Renal cortex interstitium (tissue), 11 donors: Measurements from ENCODE around the gene HSD17B8. TPM values are rescaled to one million over a fixed set of nuclear protein-coding genes. Genes with fewer than 3 reads are reported as not detected.

Experiments used
- DNase-seq, 11 donors: peaks; one replicate each; pipeline ENCODE4 v3.0.0-alpha.2; 2013; ENCODE audit warnings: low read depth in 9 of 11, low spot score in 4 of 11; ENCODE audit errors: extremely low read depth in 1 of 11
- polyA plus RNA-seq, 3 donors: library from polyadenylated mRNA; unstranded; fragments of 120-200 nt; gene quantifications; one replicate each; pipeline ENCODE4 v1.2.1, GENCODE V29; 2013; ENCODE audit not compliant: insufficient read length in 3 of 3

The HSD17B8 gene
- polyA plus RNA-seq, 3 donors, result 24.4 to 28.5 (median 28.2) TPM

DNA sequence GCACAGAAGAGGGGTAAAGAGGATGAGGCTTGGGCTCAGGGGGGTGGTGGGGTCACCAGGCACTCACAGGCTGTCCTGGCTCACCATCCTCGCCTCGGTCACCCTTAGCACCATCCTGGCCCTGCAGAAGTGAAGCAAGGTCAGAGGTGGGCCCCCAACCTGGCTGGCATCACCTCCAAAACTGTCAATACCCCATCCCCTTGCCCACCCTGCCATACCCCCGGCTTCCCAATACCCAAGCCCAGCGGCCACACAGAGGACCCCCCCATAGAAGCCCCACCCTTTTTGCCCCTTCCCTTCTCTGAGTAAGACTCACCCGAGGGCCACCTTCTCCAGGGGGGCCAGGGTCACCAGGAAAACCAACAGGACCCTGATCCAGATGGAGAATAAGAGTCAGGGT, 35.8 kb upstream of the HSD17B8 start:
- DNase-seq, result no peak

DNA sequence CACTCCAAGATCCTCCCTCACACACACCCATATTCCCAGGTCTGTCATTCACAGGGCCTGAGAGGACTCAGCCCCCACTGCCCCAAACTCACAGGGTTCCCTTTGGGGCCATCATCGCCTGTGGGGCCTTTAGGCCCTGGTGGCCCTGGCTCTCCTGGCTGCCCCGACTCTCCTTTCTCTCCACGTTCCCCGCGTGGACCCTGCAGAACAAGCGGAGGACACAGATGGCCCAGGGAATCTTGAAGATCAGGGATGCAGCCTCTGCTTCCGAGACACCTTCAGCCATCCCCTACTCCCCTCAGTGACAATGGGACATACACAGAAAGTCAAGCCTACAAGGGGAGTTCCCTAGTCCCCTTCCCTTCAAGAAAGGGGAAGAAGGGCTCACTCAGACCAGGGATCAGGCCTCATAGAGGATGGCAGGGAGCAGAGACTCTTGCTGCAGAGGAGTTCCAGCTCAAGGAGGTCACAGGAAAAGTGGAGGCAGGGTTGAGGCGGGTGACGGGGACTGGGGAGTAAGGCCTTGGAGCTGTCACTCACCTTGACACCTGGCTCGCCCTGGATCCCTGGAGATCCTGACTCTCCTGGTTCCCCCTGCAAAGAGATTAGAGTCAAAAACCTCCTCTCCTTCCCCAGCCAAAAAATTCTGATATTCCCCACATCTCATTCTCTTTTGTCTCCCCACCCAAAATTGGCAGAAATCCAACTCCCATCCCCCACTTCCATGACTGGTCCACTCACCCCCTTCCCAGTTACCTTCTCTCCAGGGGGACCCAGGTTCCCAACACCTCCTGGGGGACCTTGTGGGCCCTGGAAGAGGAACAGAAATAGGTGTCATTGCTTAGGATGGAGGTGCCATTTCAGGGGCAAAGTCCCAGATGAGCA, 34.9 kb upstream of the HSD17B8 start:
- no peak for DNase-seq

DNA sequence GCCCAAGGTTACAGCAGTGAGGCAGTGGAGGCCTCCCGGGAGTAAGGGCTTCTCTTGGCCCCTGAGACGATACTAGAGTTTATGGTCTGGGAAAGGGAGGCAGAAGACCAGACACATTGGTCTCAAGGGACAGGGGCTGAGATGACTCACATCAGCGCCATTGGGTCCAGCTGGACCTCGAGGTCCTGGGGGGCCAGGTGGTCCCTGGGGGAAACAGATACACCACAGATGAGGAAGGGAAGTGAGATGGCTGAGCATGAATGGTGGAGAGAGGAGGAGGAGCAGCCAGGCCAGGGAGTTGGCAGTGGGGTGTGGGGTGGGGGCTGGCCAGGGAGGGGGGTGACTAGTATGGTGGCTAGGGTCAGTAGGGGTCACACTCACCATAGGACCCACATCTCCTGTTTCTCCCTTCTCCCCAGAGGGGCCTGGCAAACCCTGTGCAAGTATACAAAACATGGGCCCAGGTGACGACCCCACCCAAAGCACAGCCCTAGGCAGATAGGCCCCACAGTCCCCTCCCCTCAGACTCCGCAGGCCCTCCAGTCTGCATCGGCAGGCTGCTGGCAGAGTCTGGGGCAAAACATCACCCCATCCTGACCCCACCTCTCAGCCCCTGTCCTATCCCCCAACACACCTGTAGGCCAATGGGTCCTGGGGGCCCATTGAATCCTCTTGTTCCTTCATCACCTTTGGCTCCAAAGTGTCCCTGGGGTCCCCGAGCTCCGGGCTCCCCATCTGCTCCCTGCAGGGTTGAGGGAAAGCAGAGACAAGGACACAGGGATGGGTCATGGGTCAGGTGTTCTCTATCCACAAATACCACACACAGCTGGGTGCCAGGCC, 34.1 kb upstream of the HSD17B8 start:
- DNase-seq, result no peak

DNA sequence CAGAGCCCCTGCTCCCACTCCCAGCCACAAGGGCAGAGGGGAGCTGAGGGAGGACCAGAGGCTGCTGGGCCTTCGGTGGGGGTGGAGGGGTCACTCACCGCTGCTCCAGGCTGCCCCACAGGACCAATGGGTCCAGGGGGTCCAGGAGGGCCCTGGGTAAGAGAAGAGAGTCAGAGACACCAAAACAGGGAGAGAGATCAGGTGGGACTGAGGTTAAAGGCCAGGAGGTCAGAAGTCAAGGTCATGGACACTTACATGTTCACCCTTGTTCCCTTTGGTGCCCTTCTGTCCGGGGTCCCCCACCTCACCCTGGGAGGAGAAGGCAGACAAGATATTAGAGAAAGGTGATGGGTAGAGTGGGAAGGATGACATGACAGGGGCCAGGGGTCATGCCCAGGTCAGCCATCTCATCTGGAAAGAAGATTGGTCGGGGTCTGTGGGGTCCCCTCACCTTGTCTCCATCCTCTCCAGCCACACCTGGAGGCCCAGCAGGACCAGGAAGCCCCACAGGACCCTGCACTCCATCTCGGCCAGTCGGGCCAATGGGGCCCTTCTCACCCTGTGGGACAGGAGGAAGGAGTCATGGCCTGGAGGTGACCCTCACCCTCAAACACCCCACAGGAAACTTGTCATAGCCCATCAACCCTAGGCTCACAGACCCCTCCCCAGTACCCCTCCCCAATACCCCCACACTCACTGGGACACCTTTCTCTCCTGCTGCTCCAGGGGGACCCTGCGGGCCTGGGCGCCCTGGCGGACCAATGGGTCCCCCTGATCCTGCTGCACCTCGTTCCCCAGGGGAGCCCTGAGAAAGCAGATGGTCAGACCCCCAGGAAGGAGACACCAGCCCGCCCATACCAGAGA, 33.2 kb upstream of the HSD17B8 start:
- no peak for DNase-seq

DNA sequence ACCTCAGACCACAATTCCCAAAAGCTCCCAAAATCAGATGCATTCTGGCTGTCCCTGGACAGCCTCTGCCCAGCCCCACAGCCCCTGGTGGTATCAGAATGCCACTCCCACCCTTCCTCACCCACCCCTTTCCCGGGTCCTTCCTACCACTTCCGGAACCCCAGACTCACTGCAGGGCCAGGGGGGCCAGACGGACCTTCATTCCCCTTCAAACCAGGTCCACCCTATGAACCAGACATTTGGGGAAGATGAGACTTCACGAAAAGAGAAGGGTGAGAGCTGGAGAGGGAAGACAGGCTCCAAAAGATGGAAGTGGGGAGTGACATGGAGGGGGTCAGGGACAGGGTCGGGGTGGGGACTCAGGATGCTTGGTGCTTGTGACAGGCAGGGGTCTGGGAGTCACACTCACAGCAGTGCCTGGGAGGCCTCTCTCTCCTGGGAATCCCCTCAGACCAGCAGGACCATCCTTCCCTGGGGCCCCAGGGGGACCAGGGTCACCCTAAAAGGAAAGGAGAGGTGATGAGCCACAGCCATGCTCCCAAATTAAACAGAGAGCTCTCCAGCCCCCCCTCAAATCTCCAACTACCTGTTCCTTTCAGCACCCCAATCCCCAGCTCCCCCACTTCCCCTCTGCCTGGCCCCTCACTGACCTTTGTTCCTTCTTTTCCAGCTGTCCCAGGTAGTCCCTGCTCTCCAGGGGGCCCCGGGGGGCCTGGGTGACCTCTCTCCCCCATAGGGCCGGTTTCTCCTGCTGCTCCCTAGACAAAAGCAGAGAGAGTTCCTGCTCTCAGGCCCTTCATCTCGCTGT, 32.4 kb upstream of the HSD17B8 start:
- no peak for DNase-seq

DNA sequence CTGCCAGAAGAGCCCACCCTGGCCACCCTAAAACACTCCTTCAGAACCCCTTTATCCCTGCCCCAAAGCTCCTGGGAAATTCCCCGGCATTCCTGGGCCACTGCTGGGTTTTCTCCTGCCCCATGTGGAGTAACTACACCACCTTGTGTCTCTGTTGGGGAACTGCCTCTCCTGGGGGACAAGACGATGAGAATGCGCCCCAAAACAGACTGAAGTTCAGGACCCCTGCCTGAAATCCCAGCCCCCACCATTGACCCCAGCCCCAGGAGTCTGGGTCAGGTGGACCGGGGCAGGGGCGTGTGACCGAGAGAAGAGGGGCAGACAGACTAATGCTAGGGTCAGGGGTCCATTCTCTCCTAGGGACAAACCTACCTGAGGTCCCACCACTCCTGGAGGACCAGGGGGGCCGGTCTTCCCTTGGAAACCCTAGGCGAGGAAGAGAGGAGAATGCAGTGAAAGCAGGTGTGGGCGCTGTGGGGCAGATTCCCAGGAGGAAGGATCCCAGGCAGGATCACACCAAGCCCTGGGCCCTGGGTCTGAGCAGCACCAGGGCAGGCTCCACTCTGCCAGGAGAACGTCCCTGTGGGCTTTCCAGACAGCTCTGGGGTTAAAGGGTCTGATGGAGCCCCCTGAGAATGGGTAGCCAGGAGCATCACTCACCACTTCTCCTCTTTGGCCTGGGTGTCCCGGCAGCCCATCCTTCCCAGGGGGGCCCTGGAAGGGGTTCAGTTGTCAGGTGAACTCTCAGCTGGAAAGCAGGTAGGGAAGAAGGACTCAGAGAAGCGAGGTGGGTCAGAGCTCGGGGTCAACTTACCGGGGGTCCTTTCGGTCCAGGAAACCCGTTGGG, 31.5 kb upstream of the HSD17B8 start:
- no peak for DNase-seq

DNA sequence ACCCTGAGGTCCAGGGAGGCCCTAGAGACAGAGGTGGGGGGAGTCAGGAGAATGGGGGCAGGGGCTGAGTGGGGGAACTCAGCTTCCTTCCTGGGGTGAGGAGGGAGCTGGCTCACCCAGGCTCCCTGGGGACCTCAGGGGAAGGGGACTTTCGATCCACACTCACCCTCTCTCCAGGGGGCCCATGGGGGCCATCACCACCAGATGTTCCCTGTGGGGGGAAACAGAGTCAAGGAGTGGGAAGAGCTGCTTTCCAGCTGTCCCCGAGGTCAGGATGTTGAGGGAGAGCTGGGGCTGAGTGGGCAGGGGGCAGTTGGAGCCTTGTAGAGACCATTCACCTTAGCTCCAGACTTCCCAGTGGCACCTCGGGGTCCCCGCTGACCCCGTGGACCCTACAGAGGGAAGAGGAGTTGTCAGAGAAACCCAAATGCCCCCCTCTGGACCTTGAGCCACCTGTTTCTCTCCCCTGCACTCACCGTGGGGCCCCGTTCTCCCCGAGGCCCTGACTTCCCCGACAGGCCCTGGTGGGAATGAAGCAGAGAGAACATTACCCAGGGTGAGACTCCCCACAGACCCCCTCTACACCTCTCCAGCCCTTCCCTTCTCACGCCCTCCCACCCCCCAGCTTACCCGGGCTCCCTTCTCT, 30.8 kb upstream of the HSD17B8 start:
- DNase-seq, result no peak

DNA sequence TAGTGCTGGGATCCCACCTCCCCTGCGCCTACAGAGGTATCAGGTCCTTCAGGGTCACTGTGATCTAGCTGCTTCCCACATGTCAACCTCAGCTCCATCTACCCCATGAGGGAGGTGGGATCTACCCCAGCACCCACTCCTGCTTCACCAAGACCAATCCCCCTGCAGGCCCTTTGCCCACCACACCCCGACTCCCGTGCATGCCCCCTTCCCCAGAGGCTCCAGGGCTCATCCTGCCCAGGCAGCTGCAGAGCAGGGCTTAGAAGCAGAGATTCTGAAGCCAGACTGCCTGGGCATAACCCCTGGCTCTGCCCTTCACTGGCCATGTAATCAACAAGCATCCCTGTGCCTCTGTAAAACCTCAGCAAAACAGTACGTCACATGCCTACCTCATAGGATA, 29.7 kb upstream of the HSD17B8 start:
- DNase-seq, result no peak

DNA sequence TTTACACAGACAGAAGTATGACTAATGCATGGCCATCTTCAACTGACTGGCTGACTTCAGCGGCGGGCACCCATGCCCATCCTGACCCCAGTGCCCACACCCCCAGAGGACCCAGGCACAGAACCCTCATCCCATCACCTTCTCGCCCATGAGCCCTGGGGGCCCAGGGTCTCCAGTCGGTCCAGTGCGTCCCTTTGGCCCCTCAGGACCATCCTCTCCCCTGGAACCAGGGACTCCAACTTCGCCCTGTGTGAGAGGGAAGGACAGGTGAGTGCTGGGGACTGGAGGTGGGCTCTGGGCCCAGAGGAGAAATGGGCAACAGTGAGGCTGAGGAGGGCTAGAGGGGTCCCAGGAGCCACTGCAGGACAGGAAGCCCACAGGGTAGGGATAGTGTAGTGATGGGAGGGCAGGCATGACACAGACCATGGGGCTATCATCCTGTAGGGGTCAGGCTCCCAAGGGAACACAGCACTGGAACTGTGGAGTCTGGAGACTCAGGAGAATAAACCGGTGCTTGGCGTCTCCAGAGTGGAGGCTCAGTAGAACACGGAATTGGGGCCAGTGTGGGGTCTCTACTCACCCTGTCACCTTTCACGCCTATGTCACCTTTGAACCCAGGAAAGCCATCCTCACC, 28.9 kb upstream of the HSD17B8 start:
- no peak for DNase-seq

DNA sequence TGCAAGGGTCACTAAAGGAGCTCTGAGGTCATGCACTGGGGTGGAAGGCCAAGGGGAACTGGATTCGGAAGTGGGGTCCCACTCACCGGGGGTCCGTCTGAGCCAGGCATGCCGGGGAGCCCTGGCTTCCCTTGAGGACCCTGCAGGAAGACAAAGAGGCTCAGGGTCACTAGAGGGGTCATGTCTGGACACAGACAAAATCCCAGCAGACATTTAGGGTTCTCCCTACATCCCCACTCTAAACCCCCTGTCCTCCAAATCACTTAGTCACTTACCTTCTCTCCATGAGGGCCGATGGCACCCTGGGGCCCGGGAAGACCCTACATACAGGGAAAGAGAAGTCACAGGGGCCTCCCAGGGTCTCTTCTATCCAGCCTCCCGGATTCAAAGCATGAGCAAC, 27.5 kb upstream of the HSD17B8 start:
- no peak for DNase-seq

DNA sequence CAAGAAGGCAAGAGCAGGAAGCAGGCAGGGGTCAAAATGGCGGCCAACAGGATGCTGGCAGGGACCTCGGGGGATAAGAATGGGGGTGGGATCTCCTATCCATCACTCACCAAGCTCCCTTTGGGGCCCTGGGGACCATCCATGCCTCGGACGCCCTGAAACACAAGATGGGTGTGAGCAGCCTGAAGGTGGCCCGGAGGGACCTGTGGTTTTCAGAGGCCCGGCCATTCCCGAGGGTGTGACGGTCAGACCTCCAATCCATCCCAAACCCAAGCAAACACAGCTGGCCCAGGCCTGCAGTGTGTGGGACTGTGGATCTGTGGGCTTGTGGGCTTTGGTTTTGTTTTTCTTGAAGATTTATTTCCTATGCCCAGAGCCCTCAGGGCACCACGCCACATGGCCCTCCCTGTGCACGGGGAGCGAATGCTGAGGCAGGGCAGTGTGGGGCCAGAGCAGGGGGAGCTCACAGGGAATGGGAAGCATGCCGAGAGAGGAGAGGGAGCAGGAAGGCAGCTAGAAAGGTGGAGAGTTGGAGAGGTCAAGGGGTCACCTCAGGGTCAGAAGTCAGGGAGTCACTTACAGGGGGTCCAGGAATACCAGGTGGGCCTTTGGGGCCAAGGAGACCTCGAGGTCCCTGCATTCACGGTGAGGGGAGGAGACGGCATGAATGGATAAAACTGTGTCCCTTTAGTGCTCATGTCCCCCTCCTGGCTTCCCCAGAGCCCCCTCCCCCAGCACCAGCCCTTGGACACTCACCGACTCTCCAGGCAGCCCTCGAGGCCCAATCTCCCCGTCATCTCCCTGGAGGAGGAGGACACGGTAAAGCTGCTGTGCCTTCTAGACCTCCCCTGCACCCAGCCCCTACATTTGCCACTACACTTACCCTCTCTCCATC, 26.7 kb upstream of the HSD17B8 start:
- DNase-seq, result no peak

DNA sequence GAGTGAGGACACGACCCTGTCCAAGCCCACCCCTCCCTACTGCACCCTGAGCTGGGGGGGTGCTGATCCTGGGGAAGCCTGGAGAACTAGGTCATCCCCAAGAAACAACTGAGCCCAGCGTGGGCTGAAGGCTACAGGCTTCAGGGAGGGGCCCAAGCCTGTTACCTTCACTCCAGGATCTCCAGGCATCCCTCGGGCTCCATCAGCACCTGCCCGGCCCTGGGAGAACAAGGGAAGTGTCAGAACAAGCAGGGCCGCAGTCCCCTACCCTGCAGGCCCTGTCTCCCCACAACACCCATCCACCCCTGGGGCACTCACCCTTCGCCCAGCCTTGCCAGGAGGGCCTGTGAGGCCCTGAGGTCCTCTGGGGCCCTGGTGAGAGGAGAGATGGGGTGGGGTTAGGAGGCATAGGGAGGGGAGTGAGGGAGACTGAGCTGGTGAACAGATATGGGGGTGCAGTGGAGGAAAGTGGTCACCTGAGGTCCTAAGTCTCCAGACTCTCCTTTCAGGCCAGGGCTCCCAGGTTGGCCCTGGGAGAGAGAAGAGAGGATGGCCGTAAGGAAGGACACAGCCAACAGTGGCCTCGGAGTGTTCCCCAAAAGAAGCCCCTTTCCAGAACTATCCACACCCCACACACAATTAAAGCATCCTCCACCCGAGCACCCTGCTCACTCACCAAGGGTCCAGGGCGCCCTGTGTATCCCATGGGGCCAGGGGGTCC, 25.5 kb upstream of the HSD17B8 start:
- DNase-seq, result no peak

DNA sequence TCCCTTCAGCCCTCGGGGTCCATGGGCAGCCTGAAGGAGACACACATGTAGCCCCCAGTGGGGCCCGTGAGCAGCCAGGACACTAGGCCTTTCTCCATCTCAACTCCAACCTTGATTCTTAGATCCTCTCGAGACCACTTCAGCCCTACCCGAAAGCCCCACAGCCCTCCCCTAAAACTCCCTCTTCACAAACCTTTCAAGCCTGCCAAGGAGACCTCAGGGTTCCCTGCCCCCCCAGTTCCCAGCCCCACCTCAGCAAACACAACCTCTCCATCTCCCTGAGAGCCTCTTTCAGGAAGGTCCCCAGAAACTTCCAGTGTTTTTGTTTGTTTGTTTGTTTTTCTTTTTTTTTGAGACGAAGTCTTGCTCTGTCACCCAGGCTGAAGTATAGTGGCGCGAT, 23.3 kb upstream of the HSD17B8 start:
- no peak for DNase-seq

DNA sequence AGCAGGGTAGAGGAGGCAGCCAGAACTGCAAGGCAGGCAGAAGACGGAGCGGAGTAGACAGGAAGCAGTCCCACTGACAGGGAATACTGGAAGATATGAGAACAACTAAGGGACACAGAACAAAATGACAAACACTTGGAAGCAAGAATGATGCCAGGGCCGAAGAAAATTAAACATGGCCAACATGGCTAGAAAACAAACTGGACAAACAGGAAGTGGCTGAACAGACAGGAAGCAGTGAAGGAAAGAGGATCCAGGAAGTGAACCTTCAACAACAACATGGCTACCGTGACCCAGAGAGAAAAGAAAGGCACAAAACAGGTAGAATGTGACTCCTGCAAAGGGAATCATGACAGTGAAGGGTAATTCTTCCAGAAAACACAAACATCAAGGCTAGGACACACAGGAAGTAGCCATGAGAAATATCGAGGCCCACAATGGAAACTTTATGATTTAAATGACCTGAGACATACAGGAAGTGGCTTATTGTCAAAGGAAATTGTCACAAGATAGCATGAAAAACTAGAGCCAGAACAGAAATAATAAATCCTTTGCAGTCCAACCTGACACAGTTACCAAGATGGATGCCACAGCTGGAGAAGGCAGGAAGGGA, 21.3 kb upstream of the HSD17B8 start:
- no peak for DNase-seq

DNA sequence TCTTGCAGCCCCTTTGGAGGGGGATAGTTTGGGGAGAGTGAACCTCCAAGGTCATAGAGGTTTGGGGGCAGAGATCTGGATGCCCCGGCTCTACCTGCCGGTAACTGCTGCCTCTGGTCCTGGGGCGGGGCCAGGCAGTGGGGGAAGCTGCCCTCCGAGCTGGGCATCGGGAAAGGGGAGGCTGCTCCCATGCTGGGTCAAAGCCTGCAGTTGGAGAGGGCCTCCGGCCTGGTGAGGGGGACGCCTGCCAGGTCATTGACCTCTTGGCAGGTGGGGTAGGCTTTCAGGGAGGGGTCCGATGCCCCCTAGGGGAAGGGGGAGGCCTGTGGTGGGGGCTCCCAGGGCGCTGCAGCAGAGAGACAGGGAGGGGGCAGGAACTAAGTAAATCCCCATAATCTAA, 19.3 kb upstream of the HSD17B8 start:
- DNase-seq, result no peak
